ENCODE data around the gene IL1R2. TPM values are rescaled to one million over a fixed set of nuclear protein-coding genes. Genes with fewer than 3 reads are reported as not detected.

Gene IL1R2
- total and polyA plus RNA-seq, 2 of the 13 experiments (the other 11 are each of a cell fraction or from before 2014, with no cell fraction given), result 3.6 to 7.3 TPM

DNA sequence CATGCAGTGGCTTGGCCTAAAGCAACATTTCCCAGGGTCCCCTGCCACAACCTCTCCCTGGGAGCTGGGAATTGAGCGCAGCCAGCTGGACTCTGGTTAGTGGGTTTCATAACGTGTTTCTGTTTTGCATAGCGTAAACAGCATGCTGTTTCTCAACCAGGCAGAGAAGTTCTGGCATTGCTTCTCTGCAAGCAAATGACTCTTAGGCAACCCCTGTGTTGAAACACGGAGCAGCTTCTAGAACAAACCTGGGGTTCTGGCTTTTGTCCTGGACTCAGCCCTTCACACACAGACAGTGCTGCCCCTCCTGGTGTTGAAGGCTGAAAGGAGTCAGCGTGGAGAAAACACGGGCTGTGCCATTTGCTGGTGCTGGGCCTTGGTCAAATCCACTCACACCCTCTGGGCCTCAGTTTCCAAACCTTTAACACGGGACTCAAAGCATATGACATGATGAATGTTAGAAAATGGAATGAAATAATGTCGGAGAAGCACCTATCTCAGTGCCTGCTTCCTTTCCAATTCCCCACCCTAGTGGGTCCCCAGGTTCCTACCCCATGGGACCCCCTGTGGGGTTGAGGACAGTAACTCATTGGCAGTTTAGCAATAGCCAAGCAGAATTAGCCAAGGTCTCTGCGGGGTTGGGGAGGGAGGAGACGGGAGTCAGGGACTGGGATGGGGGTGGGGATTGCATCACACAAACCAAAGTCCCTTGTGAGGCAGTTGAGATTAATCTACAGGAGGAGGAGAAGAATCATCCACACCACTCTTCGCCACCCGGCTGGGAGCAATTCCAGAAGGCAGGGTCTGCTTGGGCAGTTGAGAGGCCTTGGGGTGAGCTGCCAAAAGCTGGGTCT is 30.2 kb upstream of the IL1R2 start (continued):
- peak; percentile 47 for TF ChIP-seq ASH2L (IDR thresholded peaks at IDR 0.05; ENCODE audit: insufficient read length, low read depth, low read length)
- TF ChIP-seq SMC3 (IDR thresholded peaks at IDR 0.05; ENCODE audit: low read length), result peak; percentile 55
- 0 out of 2 replicates have a peak, but pooled peaks have one; percentile 43 for TF ChIP-seq PITX1 (CRISPR knock-in tag; IDR thresholded peaks at IDR 0.05)
- TF ChIP-seq TBX3 (IDR thresholded peaks at IDR 0.05; ENCODE audit: borderline replicate concordance), result no peak
- TF ChIP-seq, protein P1, sequence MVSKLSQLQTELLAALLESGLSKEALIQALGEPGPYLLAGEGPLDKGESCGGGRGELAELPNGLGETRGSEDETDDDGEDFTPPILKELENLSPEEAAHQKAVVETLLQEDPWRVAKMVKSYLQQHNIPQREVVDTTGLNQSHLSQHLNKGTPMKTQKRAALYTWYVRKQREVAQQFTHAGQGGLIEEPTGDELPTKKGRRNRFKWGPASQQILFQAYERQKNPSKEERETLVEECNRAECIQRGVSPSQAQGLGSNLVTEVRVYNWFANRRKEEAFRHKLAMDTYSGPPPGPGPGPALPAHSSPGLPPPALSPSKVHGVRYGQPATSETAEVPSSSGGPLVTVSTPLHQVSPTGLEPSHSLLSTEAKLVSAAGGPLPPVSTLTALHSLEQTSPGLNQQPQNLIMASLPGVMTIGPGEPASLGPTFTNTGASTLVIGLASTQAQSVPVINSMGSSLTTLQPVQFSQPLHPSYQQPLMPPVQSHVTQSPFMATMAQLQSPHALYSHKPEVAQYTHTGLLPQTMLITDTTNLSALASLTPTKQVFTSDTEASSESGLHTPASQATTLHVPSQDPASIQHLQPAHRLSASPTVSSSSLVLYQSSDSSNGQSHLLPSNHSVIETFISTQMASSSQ (IDR thresholded peaks at IDR 0.05; ENCODE audit: low read depth), result peak; percentile 11; the same call in 1 of the 2 replicates
- TF ChIP-seq, protein P1 (CRISPR knock-in tag; IDR thresholded peaks at IDR 0.05; ENCODE audit: borderline replicate concordance), result peak; percentile 18; the same call in 1 of the 2 replicates
- TF ChIP-seq ZNF616 (CRISPR knock-in tag; IDR thresholded peaks at IDR 0.05; ENCODE audit: low read depth), result no peak
- TF ChIP-seq ARNT (IDR thresholded peaks at IDR 0.05), result no peak
- TF ChIP-seq JUND (CRISPR knock-in tag; IDR thresholded peaks at IDR 0.05), result 0 out of 2 replicates have a peak, but pooled peaks have one; percentile 47
- TF ChIP-seq, protein P2, sequence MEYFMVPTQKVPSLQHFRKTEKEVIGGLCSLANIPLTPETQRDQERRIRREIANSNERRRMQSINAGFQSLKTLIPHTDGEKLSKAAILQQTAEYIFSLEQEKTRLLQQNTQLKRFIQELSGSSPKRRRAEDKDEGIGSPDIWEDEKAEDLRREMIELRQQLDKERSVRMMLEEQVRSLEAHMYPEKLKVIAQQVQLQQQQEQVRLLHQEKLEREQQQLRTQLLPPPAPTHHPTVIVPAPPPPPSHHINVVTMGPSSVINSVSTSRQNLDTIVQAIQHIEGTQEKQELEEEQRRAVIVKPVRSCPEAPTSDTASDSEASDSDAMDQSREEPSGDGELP (IDR thresholded peaks at IDR 0.05; ENCODE audit: borderline replicate concordance, low read depth), result peak; percentile 87
- TF ChIP-seq EP300 (IDR thresholded peaks at IDR 0.05; ENCODE audit: low read depth in 2 of 2, low read length in 2 of 2), result peak; percentile 68 to 85
- TF ChIP-seq EP300 (CRISPR knock-in tag; IDR thresholded peaks at IDR 0.05; ENCODE audit: borderline replicate concordance), result no peak; the same call in 1 of the 2 replicates
- peak; percentile 73; the same call in 1 of the 2 replicates for TF ChIP-seq ZBTB26 (CRISPR knock-in tag; IDR thresholded peaks at IDR 0.05; ENCODE audit: borderline replicate concordance)
- no peak for TF ChIP-seq NCOA5 (CRISPR knock-in tag; IDR thresholded peaks at IDR 0.05)
- no peak for TF ChIP-seq ZNF510 (CRISPR knock-in tag; IDR thresholded peaks at IDR 0.05; ENCODE audit: low read depth)
- no peak for TF ChIP-seq ZNF766 (CRISPR knock-in tag; IDR thresholded peaks at IDR 0.05; ENCODE audit: borderline replicate concordance)
- no peak for TF ChIP-seq ZNF333 (CRISPR knock-in tag; IDR thresholded peaks at IDR 0.05; ENCODE audit: borderline replicate concordance)
- no peak for TF ChIP-seq ZNF101 (CRISPR knock-in tag; IDR thresholded peaks at IDR 0.05; ENCODE audit: borderline replicate concordance, low read depth)
- no peak for TF ChIP-seq HDAC6 (IDR thresholded peaks at IDR 0.05; ENCODE audit: low read depth, low read length)
- TF ChIP-seq, protein P3, sequence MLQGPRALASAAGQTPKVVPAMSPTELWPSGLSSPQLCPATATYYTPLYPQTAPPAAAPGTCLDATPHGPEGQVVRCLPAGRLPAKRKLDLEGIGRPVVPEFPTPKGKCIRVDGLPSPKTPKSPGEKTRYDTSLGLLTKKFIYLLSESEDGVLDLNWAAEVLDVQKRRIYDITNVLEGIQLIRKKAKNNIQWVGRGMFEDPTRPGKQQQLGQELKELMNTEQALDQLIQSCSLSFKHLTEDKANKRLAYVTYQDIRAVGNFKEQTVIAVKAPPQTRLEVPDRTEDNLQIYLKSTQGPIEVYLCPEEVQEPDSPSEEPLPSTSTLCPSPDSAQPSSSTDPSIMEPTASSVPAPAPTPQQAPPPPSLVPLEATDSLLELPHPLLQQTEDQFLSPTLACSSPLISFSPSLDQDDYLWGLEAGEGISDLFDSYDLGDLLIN (CRISPR knock-in tag; IDR thresholded peaks at IDR 0.05; ENCODE audit: borderline replicate concordance), result no peak
- no peak for TF ChIP-seq PAX8 (CRISPR knock-in tag; IDR thresholded peaks at IDR 0.05; ENCODE audit: borderline replicate concordance)
